ENCODE data around the gene CGB2. TPM values are rescaled to one million over a fixed set of nuclear protein-coding genes. Genes with fewer than 3 reads are reported as not detected.

CGB2 gene
- total RNA-seq, 4 donors from 2014 or later, result not detected

DNA sequence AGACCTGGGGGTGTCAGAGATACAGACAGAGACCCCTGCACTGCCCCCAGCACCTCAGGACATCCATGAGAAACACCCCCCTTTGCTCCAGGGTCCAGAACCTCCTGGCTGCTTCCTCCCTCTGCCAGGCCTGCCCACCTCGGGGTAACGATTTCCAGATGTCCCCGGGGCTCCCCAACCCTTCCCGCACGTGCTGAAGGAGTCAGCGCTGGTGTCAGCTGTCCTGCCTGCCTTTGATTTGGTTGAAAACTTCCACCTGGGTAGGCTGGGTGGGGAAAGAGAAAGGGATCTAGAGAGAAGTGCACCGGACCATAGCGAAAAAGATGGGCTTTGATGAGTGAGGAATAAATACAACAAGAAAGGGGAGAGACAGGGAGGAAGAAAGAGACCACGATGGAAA, 27.4 kb downstream of the CGB2 start:
- Histone ChIP-seq H3K9me3 (no peaks in the 10 kb centered on the region), H3K36me3 (no peaks in the 10 kb centered on the region), H3K4me3 (no peak overlapping the region), H3K27ac (no peak overlapping the region), H3K4me1 (peaks cover 6 to 23% of the 10 kb centered on the region in 2 donors), H3K27me3 (no peaks in the 10 kb centered on the region)
- intact Hi-C loops (cut with DNase I; ENCODE audit: low total_unique reads) (no loop called here), in situ Hi-C loops (cut with MboI; ENCODE audit: low sequenced_read_pairs in 4 of 4) (no loop called here)
- no peak for TF ChIP-seq POLR2A (IDR thresholded peaks at IDR 0.05)
- TF ChIP-seq, protein P1, sequence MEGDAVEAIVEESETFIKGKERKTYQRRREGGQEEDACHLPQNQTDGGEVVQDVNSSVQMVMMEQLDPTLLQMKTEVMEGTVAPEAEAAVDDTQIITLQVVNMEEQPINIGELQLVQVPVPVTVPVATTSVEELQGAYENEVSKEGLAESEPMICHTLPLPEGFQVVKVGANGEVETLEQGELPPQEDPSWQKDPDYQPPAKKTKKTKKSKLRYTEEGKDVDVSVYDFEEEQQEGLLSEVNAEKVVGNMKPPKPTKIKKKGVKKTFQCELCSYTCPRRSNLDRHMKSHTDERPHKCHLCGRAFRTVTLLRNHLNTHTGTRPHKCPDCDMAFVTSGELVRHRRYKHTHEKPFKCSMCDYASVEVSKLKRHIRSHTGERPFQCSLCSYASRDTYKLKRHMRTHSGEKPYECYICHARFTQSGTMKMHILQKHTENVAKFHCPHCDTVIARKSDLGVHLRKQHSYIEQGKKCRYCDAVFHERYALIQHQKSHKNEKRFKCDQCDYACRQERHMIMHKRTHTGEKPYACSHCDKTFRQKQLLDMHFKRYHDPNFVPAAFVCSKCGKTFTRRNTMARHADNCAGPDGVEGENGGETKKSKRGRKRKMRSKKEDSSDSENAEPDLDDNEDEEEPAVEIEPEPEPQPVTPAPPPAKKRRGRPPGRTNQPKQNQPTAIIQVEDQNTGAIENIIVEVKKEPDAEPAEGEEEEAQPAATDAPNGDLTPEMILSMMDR (IDR thresholded peaks at IDR 0.05 in 4 of 5, conservative IDR thresholded peaks at IDR 0.05 in 1 of 5), result no peak
- ATAC-seq, result no peak
- DNase-seq, result no peak

DNA sequence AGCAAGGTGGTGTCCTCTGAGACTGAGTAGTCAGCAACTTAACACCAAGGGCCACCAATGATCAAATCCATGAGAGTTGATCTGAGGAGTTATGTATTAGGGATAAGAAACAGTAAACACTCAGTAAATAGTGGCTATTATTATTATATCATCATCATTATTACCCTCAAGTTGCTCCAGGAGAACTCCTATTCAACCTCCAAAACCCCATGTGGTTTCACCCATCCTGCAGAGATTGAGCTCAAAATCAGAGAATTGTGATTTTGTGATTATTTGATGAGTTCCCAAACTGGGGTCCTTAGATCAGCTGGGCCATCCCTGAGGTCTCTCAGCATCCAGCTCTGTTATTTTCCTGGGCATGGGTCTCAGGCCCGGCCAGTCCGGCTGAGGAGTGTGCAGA, 29.3 kb downstream of the CGB2 start:
- ATAC-seq, result no peak
- intact Hi-C loops (cut with DNase I; ENCODE audit: low total_unique reads), result no loop called here
- TF ChIP-seq, protein P1 (IDR thresholded peaks at IDR 0.05 in 4 of 5, conservative IDR thresholded peaks at IDR 0.05 in 1 of 5), result no peak
- TF ChIP-seq POLR2A (IDR thresholded peaks at IDR 0.05), result no peak

DNA sequence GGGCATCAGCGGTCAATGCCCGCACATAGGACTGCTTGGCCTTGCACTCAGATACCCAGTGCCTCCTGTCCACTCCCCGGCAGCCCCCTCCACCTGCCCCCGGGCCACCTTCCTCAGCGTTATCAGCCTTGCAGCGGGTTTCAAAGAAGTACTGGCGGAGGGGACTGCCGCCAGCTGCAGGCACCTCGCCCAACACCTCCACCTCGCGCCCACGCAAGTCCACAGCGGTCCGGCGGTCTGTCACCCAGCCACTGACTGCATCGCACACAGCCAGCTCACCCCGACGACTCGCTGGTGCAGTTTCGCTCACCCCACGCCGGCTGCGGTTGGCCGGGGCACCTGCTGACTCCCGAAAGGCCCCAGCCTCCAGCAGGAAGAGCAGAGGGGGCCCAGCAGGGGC, 29.8 kb downstream of the CGB2 start:
- DNase-seq, result no peak
- in situ Hi-C loops (cut with MboI; ENCODE audit: low sequenced_read_pairs in 4 of 4) (no loop called here), intact Hi-C loops (cut with DNase I; ENCODE audit: low total_unique reads) (no loop called here)
- peaks cover 17 to 37% of the 10 kb centered on the region in 2 donors for H3K4me1 ChIP-seq
- no peak overlapping the region for H3K4me3 ChIP-seq
- ATAC-seq, result no peak
- H3K9me3 ChIP-seq, result no peaks in the 10 kb centered on the region
- no peak overlapping the region for H3K27ac ChIP-seq
- no peak for TF ChIP-seq POLR2A (IDR thresholded peaks at IDR 0.05)
- TF ChIP-seq, protein P1 (IDR thresholded peaks at IDR 0.05 in 4 of 5, conservative IDR thresholded peaks at IDR 0.05 in 1 of 5), result no peak
- H3K27me3 ChIP-seq, result peaks cover 0 to 2% (median 0%) of the 10 kb centered on the region in 3 donors
- no peaks in the 10 kb centered on the region for H3K36me3 ChIP-seq

More for the DNA sequence above, 29.3 kb downstream of the CGB2 start:
- Histone ChIP-seq H3K9me3 (no peaks in the 10 kb centered on the region), H3K4me1 (peaks cover 13 to 35% of the 10 kb centered on the region in 2 donors), H3K27ac (no peak overlapping the region), H3K4me3 (no peak overlapping the region), H3K27me3 (peaks cover 0 to under 1% (median 0%) of the 10 kb centered on the region in 3 donors), H3K36me3 (no peaks in the 10 kb centered on the region)
- in situ Hi-C loops (cut with MboI; ENCODE audit: low sequenced_read_pairs in 4 of 4), result no loop called here
- no peak for DNase-seq

DNA sequence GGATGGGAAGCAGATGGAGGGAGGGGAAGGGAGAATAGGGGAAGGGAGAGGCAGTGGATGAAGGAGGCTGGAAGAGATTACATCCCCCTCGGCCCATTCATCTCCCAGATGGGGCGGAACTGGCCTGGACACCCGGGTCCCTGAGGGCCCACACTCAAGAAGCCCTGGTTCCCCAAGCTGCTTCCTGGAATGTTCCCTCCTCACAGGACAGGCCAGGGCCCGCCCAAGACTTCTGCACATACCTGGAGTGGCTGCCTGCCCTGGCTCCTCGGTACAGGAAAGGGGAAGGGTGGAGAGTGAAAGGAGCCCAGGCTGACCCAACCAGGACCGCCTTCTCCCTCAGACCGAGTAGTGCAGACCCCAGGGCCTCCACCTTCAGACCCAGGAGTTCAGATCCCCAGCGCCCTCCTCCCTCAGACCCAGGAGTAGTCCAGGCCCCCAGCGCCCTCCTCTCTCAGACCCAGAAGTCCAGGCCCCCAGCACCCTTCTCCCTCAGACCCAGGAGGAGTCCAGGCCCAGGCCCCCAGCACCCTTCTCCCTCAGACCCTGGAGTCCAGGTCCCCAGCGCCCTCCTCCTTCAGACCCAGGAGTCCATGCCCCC, 32.4 kb downstream of the CGB2 start:
- no peaks in the 10 kb centered on the region for H3K9me3 ChIP-seq
- no peaks in the 10 kb centered on the region for H3K36me3 ChIP-seq
- no peak for DNase-seq
- TF ChIP-seq, protein P1 (IDR thresholded peaks at IDR 0.05 in 4 of 5, conservative IDR thresholded peaks at IDR 0.05 in 1 of 5), result no peak
- in situ Hi-C loops (cut with MboI; ENCODE audit: low sequenced_read_pairs in 4 of 4) (no loop called here), intact Hi-C loops (cut with DNase I; ENCODE audit: low total_unique reads) (no loop called here)
- ATAC-seq, result no peak
- H3K4me3 ChIP-seq, result no peak overlapping the region
- peak overlapping the region; percentile 83 to 95 (median 90) for H3K27ac ChIP-seq
- H3K4me1 ChIP-seq, result peaks cover 25 to 38% of the 10 kb centered on the region in 2 donors
- peaks cover 0 to 2% (median 0%) of the 10 kb centered on the region in 3 donors for H3K27me3 ChIP-seq
